HL-60/S4 treated with retinoic acid at 250 ng/mL for 4 days and 3 days (cell line): ENCODE data around the gene EFNA2.

Experiments
- in situ Hi-C: fragments of 300-500 bp; cut with MboI; formaldehyde crosslinking; loops from 2 replicates; pipeline ENCODE4 v1.7.0; 2022; ENCODE audit warnings: low sequenced_read_pairs

EFNA2 gene

DNA sequence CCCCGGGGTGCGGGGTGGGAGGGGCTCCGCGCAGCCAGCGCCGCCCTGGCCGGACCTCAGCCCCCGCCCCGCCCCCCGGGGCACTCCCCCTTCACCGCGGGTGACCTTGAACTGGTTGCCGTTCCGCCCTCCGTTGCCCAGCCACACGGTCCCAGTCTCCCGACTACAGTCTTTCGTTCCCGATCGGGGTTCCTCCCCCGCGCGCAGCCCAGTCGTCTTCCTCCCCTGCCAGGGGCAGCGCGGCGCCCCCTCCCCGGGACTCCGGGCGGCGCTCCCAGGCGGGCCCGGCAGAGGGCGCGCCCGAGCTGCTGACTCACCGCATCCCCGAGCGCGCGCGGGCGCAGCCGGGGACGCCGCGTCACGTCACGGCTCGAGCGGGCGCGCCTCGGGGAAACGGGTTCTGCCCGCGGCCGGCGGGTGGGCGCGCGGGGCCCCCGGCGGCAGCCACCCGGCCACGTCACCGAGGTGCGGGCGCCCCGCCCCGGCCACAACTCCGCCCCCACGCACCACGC, 36.8 kb upstream of the EFNA2 start:
- in situ Hi-C loops = no loop called here

DNA sequence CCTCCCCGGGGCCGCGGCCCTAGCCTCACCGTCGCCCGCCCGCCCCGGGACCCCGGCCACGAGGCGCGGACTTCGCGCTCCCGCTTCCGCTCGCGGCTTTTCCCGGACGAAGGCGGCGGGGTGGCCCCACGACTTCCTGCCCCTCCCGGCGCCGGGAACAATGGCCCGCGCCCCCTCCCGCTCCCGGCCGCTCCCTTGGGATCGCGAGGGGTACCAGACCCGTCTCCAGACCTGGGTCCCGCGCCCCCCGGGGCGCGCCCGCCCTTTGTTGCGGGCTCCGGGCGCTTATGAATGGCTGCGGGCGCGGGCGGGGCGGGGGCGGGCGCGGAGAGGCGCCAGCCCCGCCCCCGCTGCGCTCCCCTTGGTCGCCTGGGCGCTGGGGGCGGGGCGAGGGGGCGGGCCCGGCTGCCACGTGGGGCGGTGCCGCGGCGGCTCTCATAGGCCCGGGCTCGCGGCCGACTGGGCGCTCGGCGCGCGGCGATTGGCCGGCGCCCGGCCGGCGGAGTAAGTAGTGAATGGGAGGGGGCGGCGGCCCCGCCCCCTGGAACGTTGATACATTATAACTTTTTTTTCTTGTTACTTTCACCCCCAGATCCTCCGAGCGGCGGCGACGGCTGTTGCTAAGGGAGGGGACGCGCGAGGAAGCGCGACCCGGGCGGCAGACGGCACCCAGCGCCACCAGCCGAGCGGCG, 36.2 kb upstream of the EFNA2 start:
- in situ Hi-C loops = no loop called here

DNA sequence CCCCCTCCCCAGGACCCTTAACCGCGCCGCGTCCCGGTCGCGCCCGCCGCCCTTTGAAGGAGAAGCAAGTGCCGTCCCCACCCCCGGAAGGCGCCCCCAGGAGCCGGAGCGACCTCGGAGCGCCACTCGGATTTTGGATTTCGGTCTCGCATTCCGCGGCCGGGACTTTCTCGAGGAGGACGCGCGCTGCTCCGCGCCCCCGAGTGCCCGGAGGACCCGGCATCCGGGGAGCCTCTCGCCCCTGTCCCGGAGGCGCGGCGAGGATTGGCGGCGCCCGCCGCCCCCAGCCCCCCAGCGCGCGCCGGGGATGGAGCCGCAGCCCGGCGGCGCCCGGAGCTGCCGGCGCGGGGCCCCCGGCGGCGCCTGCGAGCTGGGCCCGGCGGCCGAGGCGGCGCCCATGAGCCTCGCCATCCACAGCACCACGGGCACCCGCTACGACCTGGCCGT, 35.7 kb upstream of the EFNA2 start:
- in situ Hi-C loops = no loop called here

DNA sequence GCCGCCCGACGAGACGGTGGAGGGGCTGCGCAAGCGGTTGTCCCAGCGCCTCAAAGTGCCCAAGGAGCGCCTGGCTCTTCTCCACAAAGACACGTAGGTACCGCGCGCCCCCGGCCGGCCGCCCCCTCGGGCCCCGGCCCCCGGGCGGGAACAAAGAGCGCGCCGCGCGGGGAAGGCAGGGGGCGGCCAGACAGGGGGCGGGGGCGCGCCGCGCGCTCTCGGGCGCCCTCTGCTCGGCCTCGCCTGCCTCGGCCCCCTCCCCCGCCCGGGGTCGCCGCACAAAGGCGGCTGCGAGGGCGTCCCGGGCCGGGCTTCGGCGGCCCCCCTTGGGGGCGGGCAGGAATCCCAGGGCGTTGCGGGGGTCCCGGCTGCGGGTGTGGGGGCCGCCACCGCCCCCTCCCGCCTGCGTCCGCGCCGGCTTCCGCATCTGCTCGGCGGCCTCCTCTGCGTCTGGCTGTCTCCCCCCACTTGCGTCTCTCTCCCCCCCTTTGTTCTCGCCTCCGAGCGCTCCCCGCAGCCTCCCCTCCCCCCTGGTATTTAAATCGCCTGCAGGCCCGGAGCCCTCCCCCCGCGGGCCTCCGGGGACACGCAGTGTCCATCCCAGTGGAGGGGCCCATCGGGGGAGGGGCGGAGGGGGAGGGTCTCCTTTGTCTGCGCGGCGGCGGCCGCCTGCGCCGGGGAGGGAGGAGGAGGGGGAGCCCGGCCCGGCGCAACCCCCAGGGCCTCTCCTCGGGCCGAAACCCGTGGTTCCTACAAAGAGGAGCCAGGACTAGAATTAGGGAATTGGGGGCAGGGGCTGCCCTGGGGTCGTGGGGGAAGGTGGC, 35.0 kb upstream of the EFNA2 start:
- in situ Hi-C loops = no loop called here

DNA sequence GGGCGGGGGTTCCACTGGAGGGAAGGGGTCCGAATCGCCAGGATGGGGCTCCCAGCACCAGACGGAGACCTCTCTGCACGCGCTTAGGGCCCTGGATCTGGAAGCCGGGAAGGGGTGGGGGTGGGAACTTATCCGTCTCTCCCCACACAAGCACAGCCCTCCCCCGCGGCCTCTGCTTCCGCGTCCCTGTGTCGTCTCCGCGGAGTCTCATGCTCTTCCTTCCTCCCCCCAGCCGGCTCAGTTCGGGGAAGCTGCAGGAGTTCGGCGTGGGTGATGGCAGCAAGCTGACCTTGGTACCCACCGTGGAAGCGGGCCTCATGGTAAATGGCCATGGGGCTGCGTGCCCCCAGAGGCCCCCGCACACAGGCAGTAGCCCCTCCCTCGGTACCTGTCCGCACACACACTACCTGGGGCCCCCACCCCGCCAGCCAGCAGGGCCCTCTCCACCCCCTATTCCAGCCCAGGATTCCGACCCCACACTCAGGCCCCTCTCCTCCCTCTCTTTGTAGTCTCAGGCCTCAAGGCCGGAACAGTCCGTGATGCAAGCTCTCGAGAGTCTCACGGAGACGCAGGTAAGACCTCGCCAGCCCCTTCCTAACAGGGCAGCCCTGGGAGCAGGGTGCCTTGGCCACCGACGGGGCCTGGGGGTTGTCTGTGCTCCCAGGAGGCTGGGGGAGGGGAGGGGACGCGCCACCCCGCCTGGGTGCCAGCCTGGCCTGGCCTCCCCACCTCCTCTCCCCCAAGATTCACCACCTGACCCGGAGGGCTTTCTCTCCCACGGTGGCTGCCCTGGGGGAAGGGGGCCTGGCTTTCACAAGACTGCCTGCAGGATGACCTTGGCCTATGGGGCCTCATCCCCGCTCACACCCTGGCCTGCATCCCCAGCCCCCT, 34.1 kb upstream of the EFNA2 start:
- in situ Hi-C loops = no loop called here

DNA sequence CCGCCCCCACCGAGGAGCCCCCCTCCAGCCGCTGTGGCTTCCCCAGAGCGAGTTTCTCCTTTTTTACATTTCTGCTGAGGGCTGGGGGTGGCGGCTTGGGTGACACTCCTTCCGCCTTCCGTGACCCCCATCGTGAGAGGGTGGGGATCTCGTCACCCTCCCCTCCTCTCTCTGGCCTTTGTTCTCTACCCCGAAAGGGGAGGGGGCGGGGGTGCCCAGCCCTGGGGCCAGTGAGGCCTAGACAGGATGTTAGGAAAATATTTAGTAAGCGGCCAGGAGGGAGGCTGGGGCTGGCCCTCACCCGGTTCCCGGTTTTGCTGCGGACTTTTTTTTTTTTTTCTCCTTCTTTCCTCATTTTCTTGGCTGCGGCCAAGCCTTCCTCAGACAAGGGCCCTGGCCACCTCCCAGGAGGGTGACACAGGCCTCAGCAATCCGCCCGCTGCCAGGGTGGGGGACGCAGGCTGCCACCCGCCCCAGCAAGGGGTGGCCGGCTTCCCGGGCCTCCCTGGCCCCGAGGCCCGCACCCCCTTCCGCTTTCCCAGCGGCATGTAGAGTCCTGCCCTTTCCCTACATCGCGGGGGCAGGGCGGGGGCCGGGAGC, 33.4 kb upstream of the EFNA2 start:
- in situ Hi-C loops = no loop called here

DNA sequence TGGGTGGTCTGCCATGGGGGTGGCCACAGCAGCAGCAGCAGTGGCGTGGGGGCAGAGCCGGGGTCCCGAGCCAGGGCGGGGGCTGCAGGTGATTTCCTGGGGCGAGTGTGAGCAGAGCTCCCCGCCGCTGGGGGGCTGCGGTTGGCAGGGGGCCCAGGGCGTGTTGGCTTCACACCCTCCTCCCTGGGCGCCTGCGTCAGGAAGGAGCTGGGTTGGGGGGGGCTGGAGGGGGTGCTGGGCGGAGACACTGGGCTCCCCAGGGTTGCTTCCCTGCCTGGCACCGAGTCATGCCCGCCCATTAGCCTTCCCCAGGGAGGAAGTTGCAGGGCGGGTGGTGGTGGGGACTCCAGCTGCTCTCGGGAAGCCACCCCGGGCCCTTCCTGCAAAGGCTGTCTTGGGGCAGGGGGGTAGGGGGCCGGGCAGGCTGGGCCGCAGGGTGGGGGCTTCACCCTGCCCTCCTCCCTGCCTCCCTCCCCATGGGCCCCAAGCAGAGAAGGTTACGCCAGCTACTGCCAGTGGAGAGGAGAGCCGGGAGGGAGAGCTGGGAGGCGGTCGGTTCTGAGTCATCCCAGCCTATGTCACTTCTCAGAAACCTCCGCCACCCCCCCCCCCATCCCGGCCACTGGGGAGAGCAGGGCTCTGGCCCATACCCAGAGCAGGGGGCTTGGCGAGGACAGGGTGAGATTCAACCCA, 32.7 kb upstream of the EFNA2 start:
- in situ Hi-C loops = no loop called here

DNA sequence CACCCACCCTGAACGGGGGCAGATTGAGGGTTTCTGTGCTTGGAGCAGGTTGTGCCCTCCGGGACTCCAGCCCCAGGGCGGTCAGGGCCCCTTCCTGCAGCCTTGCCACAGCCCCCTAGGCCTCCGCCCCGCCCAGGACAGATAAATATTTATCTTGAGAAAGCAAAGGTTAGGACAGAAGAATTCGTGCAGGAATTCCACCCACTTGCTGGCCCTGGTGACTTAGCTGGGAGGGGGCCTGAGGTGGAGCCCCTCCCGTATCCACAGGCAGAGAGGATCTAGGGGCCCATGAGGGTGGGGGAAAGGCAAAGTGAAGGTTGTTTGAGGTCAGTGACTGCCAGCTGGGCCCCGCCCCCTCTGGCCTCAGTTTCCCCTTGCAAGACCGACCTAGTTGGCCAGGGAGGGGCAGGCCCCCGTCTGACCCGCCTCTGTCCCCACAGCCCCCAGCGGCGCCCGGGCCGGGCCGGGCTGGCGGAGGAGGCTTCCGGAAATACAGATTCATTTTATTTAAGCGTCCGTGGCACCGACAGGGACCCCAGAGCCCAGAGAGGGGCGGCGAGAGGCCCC, 32.1 kb upstream of the EFNA2 start:
- in situ Hi-C loops = no loop called here

DNA sequence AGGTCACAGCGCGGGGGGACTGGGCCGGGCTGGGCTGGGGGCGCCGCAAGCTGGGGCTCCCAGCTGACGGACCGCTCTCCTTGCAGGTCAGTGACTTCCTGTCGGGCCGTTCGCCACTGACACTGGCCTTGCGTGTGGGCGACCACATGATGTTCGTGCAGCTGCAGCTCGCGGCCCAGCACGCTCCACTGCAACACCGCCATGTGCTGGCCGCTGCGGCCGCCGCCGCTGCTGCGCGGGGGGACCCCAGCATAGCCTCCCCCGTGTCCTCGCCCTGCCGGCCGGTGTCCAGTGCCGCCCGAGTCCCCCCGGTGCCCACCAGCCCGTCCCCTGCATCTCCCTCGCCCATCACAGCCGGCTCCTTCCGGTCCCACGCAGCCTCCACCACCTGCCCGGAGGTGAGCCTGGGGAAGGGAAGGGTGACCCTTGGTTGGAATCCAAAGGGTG, 31.6 kb upstream of the EFNA2 start:
- in situ Hi-C loops = no loop called here

DNA sequence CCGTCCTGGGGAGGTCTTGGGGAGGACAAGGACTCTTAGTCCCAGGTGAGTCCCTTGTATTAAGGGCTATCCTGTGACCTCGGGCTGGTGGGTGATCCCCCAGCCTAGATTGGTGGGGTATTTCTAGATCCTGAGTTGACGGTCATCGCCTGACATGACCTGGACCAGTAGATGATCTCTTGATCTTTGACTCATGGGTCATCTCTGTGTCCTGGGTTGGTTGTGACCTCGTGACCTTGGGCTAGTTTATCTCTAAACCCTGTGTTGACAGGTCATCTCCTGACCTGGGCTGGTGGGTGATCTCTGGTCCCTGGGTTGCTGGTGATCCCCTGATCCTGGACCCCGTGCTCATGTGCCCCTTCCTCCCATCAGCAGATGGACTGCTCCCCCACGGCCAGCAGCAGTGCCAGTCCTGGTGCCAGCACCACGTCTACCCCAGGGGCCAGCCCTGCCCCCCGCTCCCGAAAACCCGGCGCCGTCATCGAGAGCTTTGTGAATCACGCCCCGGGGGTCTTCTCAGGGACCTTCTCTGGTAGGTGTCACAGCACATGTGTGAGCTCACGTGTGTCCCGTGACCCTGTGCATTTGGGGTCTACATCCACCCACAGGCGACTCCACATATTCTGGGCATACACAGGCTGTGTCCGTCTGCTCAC, 31.0 kb upstream of the EFNA2 start:
- in situ Hi-C loops = no loop called here

DNA sequence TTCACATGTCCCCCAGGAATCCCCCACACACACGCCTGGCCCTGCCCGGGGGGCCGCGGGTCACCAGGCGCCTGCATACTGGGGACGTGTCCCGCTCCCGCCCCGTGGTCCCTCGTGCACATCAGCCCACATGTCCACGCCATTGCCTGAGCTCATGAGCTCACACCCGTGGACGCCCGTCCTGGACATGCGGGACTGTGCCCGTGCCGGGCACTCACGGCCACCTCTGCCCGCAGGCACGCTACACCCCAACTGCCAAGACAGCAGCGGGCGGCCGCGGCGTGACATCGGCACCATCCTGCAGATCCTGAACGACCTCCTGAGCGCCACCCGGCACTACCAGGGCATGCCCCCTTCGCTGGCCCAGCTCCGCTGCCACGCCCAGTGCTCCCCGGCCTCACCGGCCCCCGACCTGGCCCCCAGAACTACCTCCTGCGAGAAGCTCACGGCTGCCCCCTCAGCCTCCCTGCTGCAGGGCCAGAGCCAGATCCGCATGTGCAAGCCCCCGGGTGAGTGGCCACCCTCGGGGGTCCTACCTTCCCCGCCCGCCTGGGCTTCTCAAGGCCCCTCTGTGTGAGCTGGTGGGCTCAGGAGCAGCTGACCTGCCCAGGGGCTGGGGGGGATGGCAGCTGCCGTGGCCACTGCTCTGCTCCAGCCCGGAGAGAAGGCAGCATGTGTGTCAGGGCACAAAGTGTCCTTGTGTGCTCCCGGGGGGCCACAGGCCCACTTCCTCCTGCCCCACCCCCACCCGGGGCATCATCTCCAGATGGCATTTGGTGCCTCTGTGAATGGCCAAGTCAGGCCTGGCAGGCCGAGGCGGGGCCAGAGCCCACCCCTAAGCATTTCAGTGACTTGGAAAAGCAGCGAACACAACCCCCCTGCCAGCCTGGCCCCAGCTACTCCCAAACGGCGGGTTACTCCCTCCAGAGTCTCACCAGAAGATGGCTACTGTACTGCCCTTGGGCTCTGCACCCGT, 30.2 kb upstream of the EFNA2 start:
- in situ Hi-C loops = no loop called here

DNA sequence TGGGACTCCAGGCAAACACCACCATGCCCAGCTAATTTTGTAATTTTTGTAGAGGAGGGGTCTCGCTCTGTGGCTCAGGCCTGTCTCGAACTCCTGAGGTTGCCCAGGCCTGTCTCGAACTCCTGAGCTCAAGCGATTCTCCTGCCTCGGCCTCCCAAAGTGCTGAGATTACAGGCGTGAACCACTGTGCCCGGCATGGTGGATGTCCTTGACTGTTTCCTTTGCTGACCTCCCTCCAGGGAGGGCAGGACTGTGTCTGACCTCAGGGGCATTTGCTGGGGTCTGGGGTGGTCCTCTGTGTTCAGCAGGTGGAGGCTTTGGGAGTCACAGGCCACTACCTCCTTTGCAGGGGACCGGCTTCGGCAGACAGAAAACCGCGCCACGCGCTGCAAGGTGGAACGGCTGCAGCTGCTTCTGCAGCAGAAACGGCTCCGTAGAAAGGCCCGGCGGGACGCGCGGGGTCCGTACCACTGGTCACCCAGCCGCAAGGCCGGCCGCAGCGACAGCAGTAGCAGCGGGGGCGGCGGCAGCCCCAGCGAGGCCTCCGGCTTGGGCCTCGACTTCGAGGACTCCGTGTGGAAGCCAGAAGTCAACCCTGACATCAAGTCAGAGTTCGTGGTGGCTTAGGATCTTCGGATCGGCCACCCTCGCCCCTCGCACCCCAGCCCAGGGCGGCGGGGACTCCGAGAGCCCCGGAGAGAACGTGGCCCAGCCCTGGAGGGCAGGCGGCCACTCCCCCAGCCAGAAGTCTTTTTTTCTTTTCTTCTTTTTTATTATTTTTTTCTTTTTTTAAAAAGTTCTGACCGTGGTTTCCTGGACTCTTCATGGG, 28.8 kb upstream of the EFNA2 start:
- in situ Hi-C loops = no loop called here

DNA sequence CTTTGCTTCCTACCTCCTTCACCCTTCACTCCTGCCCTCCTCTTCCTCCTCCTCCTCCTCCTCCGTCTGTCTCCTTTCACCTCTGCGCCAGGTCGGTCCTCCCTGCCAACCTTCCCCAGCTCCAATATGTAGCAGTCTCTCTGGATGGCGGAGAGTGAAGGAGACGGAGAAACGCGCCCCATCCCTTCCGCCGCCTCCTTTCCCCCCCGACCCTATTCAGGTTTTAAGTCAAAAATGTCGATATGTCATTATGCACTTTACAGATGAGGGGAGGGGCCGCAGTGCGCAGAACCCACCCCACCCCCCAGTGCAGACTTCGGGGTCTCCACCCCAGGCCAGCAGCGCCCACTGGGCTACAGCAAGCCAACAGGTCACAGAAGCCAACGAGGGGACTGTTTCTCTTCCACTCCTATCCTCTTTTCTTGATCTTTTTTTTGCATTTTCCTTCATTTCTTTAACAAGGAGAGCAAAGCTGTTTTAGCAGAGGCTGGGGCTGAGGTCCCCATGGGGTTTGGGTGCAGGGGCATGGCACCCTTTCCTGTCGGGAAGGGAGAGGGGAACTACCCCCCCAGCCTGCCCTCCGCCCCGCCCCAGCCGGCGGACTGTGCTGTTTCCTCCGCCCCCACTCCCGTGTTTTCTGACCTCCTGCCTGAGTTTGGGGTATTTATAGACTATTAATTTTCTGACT, 28.1 kb upstream of the EFNA2 start:
- in situ Hi-C loops = no loop called here

DNA sequence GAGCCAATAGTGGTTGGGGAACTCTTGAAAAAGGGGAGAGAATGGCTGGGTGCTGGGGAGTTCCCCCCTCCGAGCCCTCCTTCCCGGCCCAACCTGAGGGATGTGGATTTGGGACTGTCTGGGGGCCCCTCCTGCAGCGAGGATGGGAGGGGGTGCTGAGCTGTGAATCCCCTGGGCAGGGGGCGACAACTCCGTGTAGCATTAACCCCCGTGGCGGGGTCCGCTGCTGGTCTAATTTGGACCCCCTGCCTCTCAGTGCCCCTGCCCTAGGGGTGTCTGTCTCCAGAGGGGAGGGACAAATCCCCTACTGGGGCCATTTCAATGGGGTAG, 27.5 kb upstream of the EFNA2 start:
- in situ Hi-C loops = no loop called here

DNA sequence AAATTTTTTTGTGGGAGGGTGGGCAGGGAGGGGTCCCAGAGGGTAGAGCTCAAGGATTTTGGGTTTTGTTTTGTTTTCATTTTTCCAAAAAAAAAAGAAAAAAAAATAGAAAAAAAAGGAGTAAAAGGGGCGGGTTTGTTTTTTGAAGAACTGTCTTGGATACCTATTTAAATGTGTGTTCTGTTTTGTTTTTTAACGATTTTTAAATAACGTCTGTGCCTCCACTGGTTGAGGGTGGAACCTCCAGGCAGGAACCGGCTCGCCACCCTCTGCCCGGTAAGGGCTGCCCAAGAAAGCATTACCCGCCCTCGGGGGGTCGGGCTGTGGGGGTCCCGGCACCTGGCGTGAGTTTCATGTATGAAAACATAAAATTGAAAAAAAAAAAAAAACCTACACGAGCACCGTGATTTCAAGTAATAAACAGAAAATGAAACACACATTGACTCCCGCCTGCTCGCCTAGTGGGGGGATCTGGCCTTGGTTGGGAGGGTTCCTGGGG, 26.9 kb upstream of the EFNA2 start:
- in situ Hi-C loops = no loop called here

DNA sequence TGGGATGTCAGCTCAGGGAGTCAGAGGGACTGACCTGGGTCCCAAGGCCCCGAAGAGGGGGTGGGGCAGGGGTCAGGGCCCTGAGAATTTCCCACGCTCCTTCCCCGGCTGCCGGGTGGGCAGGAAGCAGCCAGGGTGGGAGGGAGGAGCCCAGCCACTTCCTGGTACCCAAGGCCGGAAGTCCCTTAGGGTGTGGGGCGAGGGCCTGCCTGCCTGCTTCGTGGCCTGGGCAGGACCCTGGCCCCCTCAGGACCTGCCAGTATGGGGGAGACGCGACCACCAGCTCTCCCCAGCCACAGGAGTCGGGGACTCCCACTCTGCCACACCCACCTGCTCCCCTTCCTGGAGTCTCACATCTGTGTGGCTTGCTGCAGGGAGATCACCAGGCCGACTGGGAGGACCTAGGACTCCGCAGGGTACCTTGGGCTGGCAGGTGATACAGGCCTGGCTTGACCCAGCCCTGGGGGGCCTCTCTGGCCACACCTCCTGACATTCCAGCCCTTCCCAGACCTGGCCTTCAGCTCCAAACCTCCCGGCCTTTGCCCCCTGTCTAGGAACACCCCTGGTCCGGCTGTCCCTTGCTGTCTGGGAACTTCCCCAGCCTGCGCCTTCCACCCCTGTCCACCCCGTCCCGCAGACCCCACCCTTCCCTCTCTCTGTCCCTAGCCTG, 26.3 kb upstream of the EFNA2 start:
- in situ Hi-C loops = no loop called here
